Measurements from ENCODE around the gene UCK1. TPM values are rescaled to one million over a fixed set of nuclear protein-coding genes. Genes with fewer than 3 reads are reported as not detected.

Gene UCK1
- total and polyA plus RNA-seq, 2 of the 13 experiments (the other 11 are each of a cell fraction or from before 2014, with no cell fraction given), result 11.0 to 24.1 TPM

DNA sequence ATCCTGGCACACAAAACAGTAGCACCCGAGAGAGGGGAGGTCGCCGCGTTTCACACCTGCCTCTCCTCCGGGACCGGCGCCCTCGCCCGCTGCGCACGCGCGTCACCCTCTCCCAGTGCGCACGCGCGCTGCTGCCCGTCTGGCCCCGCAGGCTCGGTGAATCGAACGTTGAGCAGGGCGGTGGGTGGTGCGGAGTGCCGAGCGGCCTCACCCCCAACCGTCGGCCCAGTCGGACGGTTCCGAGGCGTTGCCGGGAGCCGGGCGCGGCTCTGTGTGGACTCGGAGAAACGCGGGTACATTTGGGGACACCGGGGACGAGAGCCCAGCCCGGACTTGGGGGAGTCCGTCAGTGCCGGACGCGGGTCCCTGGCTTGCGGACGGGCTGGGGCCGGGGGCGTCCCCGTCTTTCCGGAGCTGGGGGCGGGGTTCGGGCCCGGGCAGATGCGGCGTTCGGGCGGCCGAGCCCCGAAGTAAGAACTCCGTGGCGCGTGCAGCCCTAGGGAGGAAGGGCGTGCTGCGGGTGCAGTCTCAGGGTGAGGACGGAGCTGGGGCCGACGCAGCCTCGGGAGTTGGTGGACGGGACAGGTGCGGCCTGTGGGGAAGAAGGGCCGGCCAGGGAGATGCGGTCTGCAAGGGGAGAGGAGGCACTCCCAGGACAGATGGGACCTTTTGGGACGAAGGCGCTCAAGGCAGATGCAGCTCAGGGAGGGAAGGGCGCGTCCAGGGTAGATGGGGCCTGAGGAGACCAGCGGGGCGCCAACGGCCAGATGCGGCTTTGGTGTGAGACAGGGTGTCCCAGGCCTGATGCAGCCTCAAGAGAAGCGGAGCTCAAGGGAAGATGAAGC is 28.1 kb downstream of the UCK1 start, which contains the start of gene POMT1 (continued):
- TF ChIP-seq ARNT2 (CRISPR knock-in tag; IDR thresholded peaks at IDR 0.05; ENCODE audit: low read depth), result 0 out of 2 replicates have a peak, but pooled peaks have one; percentile 37
- TF ChIP-seq NFE2L2 (IDR thresholded peaks at IDR 0.05; ENCODE audit: low read length), result no peak
- TF ChIP-seq MED1 (CRISPR knock-in tag; IDR thresholded peaks at IDR 0.05), result peak; percentile 58; the same call in 1 of the 2 replicates
- TF ChIP-seq, protein P1, sequence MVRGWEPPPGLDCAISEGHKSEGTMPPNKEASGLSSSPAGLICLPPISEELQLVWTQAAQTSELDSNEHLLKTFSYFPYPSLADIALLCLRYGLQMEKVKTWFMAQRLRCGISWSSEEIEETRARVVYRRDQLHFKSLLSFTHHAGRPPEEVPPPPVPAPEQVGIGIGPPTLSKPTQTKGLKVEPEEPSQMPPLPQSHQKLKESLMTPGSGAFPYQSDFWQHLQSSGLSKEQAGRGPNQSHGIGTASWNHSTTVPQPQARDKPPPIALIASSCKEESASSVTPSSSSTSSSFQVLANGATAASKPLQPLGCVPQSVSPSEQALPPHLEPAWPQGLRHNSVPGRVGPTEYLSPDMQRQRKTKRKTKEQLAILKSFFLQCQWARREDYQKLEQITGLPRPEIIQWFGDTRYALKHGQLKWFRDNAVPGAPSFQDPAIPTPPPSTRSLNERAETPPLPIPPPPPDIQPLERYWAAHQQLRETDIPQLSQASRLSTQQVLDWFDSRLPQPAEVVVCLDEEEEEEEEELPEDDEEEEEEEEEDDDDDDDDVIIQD (CRISPR knock-in tag; IDR thresholded peaks at IDR 0.05; ENCODE audit: low read depth), result 0 out of 2 replicates have a peak, but pooled peaks have one; percentile 32
- TF ChIP-seq ZNF550 (CRISPR knock-in tag; IDR thresholded peaks at IDR 0.05; ENCODE audit: borderline replicate concordance), result no peak
- no peak for TF ChIP-seq PCBP1 (IDR thresholded peaks at IDR 0.05; ENCODE audit: borderline replicate concordance, low read depth, low read length)
- TF ChIP-seq, protein P2, sequence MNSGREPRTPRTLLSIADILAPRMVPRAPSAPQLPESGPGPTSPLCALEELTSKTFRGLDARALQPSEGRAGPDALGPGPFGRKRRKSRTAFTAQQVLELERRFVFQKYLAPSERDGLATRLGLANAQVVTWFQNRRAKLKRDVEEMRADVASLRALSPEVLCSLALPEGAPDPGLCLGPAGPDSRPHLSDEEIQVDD (CRISPR knock-in tag; IDR thresholded peaks at IDR 0.05; ENCODE audit: borderline replicate concordance), result peak; percentile 20; the same call in 1 of the 2 replicates
- peak; percentile 89; the same call in 1 of the 2 replicates for TF ChIP-seq ZNF850 (CRISPR knock-in tag; conservative IDR thresholded peaks at IDR 0.05)
- peak; percentile 74; the same call in 1 of the 2 replicates for TF ChIP-seq CENPT (CRISPR knock-in tag; IDR thresholded peaks at IDR 0.05; ENCODE audit: low read depth)
- TF ChIP-seq ZNF556 (CRISPR knock-in tag; IDR thresholded peaks at IDR 0.05; ENCODE audit: borderline replicate concordance), result peak; percentile 63
- peak; percentile 27; the same call in 1 of the 2 replicates for TF ChIP-seq NFYB (CRISPR knock-in tag; IDR thresholded peaks at IDR 0.05)
- peak; percentile 76; the same call in 1 of the 2 replicates for TF ChIP-seq ZNF232 (CRISPR knock-in tag; IDR thresholded peaks at IDR 0.05; ENCODE audit: borderline replicate concordance)
- TF ChIP-seq, protein P3, sequence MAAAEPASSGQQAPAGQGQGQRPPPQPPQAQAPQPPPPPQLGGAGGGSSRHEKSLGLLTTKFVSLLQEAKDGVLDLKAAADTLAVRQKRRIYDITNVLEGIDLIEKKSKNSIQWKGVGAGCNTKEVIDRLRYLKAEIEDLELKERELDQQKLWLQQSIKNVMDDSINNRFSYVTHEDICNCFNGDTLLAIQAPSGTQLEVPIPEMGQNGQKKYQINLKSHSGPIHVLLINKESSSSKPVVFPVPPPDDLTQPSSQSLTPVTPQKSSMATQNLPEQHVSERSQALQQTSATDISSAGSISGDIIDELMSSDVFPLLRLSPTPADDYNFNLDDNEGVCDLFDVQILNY (CRISPR knock-in tag; conservative IDR thresholded peaks at IDR 0.05), result no peak
- peak; percentile 93 for TF ChIP-seq ZFX (CRISPR knock-in tag; IDR thresholded peaks at IDR 0.05; ENCODE audit: low read depth)
- TF ChIP-seq SIN3A (IDR thresholded peaks at IDR 0.05; ENCODE audit: borderline replicate concordance, low read depth, low read length), result peak; percentile 58; the same call in 1 of the 2 replicates
- peak; percentile 73 for TF ChIP-seq BORCS8-MEF2B (CRISPR knock-in tag; IDR thresholded peaks at IDR 0.05)
- TF ChIP-seq MIXL1 (CRISPR knock-in tag; IDR thresholded peaks at IDR 0.05), result 0 out of 2 replicates have a peak, but pooled peaks have one; percentile 32
- TF ChIP-seq AKAP8 (CRISPR knock-in tag; IDR thresholded peaks at IDR 0.05), result peak; percentile 36; the same call in 1 of the 2 replicates
- TF ChIP-seq HES4 (CRISPR knock-in tag; IDR thresholded peaks at IDR 0.05; ENCODE audit: borderline replicate concordance), result peak; percentile 78; the same call in 1 of the 2 replicates
- TF ChIP-seq, protein P4, sequence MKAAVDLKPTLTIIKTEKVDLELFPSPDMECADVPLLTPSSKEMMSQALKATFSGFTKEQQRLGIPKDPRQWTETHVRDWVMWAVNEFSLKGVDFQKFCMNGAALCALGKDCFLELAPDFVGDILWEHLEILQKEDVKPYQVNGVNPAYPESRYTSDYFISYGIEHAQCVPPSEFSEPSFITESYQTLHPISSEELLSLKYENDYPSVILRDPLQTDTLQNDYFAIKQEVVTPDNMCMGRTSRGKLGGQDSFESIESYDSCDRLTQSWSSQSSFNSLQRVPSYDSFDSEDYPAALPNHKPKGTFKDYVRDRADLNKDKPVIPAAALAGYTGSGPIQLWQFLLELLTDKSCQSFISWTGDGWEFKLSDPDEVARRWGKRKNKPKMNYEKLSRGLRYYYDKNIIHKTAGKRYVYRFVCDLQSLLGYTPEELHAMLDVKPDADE (CRISPR knock-in tag; IDR thresholded peaks at IDR 0.05), result peak; percentile 67; the same call in 1 of the 2 replicates
- TF ChIP-seq, protein P5, sequence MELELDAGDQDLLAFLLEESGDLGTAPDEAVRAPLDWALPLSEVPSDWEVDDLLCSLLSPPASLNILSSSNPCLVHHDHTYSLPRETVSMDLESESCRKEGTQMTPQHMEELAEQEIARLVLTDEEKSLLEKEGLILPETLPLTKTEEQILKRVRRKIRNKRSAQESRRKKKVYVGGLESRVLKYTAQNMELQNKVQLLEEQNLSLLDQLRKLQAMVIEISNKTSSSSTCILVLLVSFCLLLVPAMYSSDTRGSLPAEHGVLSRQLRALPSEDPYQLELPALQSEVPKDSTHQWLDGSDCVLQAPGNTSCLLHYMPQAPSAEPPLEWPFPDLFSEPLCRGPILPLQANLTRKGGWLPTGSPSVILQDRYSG (CRISPR knock-in tag; IDR thresholded peaks at IDR 0.05), result peak; percentile 42; the same call in 1 of the 2 replicates
- TF ChIP-seq RBFOX2 (IDR thresholded peaks at IDR 0.05; ENCODE audit: low read depth, low read length), result peak; percentile 71
- 0 out of 2 replicates have a peak, but pooled peaks have one; percentile 33 for TF ChIP-seq ZNF251 (CRISPR knock-in tag; IDR thresholded peaks at IDR 0.05)
- TF ChIP-seq ZNF883 (CRISPR knock-in tag; IDR thresholded peaks at IDR 0.05; ENCODE audit: not compliant biosample characterization), result peak; percentile 72

All from HepG2 (cell line).